ENCODE results near the gene REXO4.
A peak's percentile ranks its signal among the peaks of the same experiment; 100 is the strongest.
"Not testable (repeated sequence)": the region's sequence is repeated elsewhere in the genome, so short reads cannot be mapped to it uniquely, and the experiment has no call there.

Gene REXO4

DNA sequence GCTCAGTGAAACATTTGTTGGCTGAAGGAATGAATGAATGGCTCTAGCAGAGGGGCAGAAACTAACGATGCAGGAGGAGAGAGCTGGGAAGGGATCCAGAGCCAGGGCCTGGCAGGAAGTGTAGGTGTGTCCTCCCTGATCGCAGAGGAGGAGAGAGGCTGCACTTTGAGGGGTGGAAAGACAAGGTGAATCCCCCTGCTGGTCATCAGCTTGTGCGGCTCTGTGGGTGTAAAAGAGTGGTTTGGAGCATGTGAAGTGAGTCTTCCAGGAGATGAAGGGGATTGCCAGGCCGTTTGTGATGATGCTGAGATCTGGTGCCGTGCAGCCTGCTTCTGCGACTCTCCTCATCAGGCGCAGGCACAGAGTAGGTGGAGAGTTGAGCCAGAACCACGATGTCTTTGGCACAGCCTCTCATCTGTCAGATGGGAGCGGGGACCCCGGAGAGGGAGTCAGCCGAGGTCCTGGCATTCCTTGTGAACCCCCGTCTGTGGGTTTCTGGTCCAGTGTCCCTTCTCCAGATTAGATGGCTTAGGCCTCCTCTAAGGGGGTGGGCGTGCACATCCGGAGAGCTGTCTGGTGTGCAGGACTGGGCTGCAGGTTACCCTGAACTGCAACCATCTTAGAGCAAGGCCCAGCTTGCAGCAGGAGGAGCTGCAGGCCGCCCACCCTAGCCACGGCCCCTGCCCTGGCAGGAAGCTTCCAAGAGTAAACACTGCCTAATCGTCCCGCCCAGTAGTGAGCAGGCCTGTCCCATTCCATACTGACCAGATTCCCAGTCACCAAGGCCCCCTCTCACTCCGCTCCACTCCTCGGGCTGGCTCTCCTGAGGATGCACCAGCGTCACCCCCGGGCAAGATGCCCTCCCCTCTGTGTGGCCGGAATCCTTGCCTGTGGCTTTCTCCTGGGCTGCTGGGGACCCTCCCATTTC is 4.1 kb upstream of the REXO4 start, which contains the start of gene ADAMTS13:
TSS of gene ADAMTS13 (plus strand) at position 753 of the 928 bp plus-strand sequence. CDS start at position 830, 77 bp downstream.
- DNase-seq (ENCODE audit: extremely low read depth in 1 of 2, low read depth in 1 of 2): no peak

GRCh38 chr9:133420392-133420827 is 2.6 kb upstream of the REXO4 start:
- no peak for DNase-seq (ENCODE audit: extremely low read depth in 1 of 2, low read depth in 1 of 2)

DNA sequence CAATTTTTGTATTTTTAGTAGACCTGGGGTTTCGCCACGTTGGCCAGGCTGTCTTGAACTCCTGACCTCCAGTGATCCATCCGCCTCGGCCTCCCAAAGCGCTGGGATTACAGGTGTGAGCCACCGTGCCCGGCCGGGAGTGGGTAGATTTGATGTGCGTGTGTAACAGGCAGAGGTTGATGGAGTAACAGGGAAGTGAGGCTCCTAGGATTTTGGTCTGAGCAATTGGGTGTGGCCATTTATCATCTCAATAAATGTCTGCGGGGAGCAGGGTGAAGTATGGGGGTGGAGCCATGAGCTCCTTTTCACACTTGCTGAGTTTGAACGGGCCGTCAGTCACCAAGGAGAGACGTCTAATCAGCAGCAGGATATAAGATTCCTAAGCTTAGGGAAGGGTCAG is 1.2 kb upstream of the REXO4 start:
- no peak for DNase-seq (ENCODE audit: extremely low read depth in 1 of 2, low read depth in 1 of 2)

- no peak for DNase-seq (ENCODE audit: extremely low read depth in 1 of 2, low read depth in 1 of 2)
Observed at GRCh38 chr9:133415170-133415569, 2.6 kb downstream of the REXO4 start.

DNA sequence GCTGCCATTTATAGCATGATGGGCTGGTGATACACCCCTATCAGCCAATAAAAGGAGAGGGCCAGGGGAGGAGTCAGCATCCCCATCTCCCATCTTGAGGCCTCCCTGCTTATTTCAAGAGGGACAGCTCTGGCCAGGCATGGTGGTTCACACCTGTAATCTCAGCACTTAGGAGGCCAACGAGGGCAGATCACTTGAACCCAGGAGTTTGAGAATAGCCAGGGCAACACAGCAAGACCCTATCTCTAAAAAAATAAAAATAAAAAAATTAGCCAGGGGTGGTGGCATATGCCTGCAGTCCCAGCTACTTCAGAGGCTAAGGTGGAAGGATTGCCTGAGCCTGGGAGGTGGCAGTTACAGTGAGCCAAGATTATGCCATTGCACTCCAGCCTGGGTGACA is 9.8 kb downstream of the REXO4 start:
- no peak for DNase-seq (ENCODE audit: extremely low read depth in 1 of 2, low read depth in 1 of 2)

- peak; percentile 54 to 68 for DNase-seq (ENCODE audit: extremely low read depth in 1 of 2, low read depth in 1 of 2)
Observed at GRCh38 chr9:133406480-133407307, 11.1 kb downstream of the REXO4 start.

- no peak for DNase-seq (ENCODE audit: extremely low read depth in 1 of 2, low read depth in 1 of 2)
Observed at GRCh38 chr9:133405508-133406438, 12.0 kb downstream of the REXO4 start.

DNA sequence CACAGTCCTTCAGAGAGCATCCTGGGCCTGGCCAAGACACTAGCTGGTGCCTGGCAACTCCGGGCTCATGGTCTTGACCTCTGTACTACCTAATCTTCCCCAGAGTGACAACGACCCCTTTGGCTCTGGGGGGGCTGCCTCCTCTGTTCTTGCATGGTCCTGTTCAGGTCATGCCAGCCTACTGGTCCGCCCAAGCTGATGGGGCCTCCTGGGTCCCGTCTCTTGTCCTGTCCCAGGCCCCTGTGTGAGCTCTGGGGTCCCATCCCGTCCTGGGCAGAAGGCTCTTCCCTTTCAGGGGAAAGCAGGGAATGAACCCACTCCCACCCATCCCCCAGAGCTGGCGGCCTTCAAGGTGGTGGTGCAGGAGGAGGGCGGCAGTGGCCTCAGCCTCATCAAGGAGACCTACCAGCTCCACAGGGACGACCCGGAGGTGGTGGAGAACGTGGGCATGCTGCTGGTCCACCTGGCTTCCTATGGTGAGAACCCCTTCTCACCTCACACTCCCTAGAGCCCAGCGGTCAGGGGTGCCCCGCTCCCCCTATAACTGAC is 13.3 kb downstream of the REXO4 start:
- no peak for DNase-seq (ENCODE audit: extremely low read depth in 1 of 2, low read depth in 1 of 2)

DNA sequence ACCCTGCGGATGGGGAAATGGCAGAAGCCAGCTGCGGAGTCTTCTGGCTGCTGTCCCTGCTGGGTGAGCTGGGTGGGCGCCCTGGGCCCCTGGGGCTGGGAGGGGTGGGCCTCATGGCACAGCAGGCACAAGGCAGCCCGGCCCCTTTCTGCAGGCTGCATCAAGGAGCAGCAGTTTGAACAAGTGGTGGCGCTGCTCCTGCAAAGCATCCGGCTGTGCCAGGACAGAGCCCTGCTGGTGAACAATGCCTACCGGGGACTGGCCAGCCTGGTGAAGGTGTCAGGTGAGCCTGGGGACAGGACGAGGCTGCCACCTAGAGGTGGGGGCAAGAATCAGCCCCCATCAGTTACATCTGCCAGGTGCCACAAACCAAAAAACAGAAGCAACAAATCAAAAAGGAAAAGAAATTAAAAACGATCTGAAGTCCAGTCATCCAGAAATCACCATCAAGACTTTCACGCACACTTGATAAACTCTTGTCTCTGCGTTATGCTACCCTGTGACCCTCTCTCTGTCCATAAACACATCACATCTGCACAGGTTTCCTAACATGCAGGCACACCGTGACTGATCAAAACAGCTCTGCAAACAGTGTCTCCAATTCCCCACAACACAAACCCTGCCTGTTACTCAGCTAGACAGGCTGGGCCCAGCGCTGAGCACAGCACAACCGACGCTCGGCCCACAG is 13.9 kb downstream of the REXO4 start:
- peak; percentile 20 to 32 for DNase-seq (ENCODE audit: extremely low read depth in 1 of 2, low read depth in 1 of 2)

- DNase-seq (ENCODE audit: extremely low read depth in 1 of 2, low read depth in 1 of 2): no peak
Observed at GRCh38 chr9:133402689-133403088, 15.1 kb downstream of the REXO4 start.

DNA sequence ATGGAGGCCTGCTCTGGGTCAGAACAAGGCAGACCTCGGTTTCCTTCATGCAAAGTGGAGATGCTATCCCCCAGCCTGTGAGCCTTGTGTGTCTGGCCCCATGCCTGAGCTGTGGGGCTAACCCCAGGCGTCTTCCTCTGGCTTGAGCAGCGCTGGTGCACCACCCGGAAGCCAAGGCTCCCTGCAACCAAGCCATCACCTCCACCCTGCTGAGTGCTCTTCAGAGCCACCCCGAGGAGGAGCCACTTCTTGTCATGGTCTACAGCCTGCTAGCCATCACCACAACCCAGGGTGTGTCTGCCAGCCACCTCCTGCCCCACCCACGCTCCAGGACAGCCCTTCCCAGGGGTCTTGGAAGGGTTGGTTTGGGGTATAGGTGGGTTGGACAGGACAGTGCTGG is 16.2 kb downstream of the REXO4 start:
- no peak for DNase-seq (ENCODE audit: extremely low read depth in 1 of 2, low read depth in 1 of 2)

- DNase-seq (ENCODE audit: extremely low read depth in 1 of 2, low read depth in 1 of 2): no peak
Observed at GRCh38 chr9:133400292-133400691, 17.5 kb downstream of the REXO4 start.

DNA sequence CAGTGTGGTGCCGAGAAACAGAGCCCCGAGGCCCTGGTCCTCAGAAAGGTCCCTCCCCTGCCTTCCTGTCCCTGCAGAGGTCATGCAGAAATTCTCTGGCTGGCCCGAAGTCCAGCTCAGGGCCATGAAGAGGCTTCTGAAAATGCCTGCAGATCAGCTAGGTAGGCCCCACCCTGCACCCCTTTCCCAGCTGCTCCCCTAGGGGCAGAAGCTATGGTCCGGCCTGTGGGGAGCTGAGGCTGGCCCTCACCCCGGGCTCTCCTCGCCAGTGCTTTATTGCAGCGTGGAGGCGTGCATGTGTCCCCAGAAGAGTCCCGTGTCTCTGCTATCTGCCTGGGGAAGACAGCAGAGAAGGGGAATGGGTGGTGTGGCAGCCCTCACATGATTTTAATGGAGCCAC is 19.9 kb downstream of the REXO4 start:
- no peak for DNase-seq (ENCODE audit: extremely low read depth in 1 of 2, low read depth in 1 of 2)

DNA sequence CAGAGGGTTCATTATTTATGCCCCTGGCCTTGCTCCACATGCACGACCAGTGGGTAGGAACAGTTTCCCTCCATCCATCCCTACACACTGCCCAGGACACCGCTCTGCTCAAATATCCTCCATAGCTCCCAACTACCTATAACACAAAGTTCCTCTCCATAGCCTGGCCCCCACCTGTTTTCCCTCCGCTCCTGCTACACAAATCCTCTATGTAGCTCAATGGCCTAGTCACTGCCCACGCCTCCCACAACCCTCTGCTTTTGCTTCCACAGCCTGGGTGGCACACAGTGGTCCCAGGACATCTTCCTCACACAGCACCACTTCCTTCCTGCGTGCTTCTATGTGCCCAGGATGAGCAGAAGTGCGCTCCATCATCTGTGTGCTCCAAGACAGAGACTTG is 20.4 kb downstream of the REXO4 start:
- no peak for DNase-seq (ENCODE audit: extremely low read depth in 1 of 2, low read depth in 1 of 2)

DNA sequence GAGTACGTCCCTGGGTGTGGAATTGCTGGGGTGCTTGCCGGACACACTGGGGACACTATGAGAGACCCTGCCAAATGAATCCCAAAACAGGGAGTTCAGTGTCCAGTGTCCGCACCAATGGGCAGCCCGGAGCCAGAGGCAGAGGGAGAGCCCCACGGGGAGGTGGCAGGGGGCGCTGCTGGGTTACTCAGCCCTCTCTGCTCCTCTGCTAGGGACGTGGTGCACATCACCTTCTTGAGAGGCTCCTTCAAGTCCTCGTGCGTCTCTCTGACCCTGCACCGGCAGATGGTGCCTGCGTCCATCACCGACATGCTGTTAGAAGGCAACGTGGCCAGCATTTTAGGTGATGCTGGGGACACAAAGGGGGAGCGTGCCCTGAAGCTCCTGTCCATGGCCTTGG is 20.9 kb downstream of the REXO4 start:
- DNase-seq (ENCODE audit: extremely low read depth in 1 of 2, low read depth in 1 of 2): no peak

DNA sequence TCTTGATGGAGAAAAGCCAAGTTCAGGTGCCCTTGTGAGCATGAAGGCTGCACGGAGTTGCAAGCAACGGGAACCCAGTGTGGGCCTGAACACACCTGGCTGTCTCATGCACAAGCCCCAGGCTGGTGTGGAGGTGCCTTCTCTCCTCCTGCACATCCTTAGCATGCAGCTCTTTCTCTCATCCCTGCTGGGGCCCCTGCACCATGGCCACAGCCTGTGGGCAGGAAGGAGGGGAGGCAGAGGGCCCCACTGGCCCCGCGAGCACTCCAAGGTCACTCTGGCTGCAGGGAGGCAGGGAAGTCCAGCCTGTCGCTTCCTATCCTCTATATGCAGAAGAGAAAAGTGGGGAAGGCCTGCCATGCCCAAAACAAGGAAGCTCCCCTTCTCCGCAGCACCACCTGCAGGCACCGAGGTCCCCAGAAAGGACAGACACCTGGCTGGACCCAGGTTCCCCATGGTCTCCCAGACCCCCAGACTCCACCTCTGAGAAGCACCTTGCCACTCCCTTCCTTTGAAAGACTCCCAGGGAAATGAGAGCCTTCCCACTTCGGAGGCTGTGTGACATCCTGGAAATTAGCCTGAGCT is 23.0 kb downstream of the REXO4 start:
- DNase-seq (ENCODE audit: extremely low read depth in 1 of 2, low read depth in 1 of 2): no peak

- no peak for DNase-seq (ENCODE audit: extremely low read depth in 1 of 2, low read depth in 1 of 2)
Observed at GRCh38 chr9:133393399-133393798, 24.4 kb downstream of the REXO4 start.

GRCh38 chr9:133392308-133392707 is 25.5 kb downstream of the REXO4 start:
- DNase-seq (ENCODE audit: extremely low read depth in 1 of 2, low read depth in 1 of 2): not testable (repeated sequence)

DNA sequence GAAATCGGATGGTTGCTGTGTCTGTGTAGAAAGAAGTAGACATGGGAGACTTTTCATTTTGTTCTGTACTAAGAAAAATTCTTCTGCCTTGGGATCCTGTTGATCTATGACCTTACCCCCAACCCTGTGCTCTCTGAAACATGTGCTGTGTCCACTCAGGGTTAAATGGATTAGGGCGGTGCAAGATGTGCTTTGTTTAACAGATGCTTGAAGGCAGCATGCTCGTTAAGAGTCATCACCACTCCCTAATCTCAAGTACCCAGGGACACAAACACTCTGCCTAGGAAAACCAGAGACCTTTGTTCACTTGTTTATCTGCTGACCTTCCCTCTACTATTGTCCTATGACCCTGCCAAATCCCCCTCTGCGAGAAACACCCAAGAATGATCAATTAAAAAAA is 26.4 kb downstream of the REXO4 start:
- DNase-seq (ENCODE audit: extremely low read depth in 1 of 2, low read depth in 1 of 2): not testable (repeated sequence)

All from activated CD8-positive, alpha-beta memory T cell treated with anti-CD3 and anti-CD28 coated beads for 1 hour (primary cell).